Ovary (tissue), 3 donors: ENCODE data around the gene DISC1.

ENCODE experiments used
- EP300 ChIP-seq: sonication (generic); formaldehyde crosslinking; IDR thresholded peaks from one replicate; pipeline ENCODE4 v1.6.1; 2017; ENCODE audit warnings: antibody characterized with exemption
- POLR2A ChIP-seq: fragments of 450-650 bp; IDR thresholded peaks from one replicate; pipeline ENCODE4 v1.6.1; 2017; ENCODE audit warnings: antibody characterized with exemption, mild to moderate bottlenecking, moderate library complexity
- TF ChIP-seq, protein P1 (sequence below), 3 donors: fragments of 450-650 bp in 2 of 3; fragments of 200-600 bp in 1 of 3; IDR thresholded peaks; one replicate each; pipeline versions ENCODE4 v1.5.1 to v1.8.0; 2016 to 2022; ENCODE audit warnings: antibody characterized with exemption in 3 of 3, mild to moderate bottlenecking in 1 of 3
- donor health status: DM: no; HTN: no; CAD: no.

DNA sequence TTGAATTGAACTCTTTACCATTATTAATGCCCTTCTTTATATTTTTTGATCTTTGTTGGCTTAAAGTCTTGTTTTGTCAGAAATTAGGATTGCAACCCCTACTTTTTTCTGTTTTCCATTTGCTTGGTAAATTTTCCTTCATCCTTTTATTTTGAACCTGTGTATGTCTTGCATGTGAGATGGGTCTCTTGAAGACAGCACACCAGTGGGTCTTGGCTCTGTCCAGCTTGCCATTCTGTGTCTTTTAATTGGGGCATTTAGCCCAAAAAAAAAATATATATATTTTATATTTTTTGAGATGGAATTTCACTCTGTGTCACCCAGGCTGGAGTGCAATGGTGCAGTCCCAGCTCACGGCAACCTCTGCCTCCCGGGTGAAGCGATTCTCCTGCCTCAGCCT lies 33.6 kb downstream of the DISC1 start:
- TF ChIP-seq, protein P1, sequence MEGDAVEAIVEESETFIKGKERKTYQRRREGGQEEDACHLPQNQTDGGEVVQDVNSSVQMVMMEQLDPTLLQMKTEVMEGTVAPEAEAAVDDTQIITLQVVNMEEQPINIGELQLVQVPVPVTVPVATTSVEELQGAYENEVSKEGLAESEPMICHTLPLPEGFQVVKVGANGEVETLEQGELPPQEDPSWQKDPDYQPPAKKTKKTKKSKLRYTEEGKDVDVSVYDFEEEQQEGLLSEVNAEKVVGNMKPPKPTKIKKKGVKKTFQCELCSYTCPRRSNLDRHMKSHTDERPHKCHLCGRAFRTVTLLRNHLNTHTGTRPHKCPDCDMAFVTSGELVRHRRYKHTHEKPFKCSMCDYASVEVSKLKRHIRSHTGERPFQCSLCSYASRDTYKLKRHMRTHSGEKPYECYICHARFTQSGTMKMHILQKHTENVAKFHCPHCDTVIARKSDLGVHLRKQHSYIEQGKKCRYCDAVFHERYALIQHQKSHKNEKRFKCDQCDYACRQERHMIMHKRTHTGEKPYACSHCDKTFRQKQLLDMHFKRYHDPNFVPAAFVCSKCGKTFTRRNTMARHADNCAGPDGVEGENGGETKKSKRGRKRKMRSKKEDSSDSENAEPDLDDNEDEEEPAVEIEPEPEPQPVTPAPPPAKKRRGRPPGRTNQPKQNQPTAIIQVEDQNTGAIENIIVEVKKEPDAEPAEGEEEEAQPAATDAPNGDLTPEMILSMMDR (IDR thresholded peaks at IDR 0.05): no peak
- TF ChIP-seq POLR2A (no peak), EP300 (no peak)
